Ascending aorta (tissue), 2 donors: ENCODE measurements around the gene TPPP. TPM values are rescaled to one million over a fixed set of nuclear protein-coding genes. Genes with fewer than 3 reads are reported as not detected.

ENCODE experiments used
- DNase-seq, 2 donors: peaks; one replicate each; pipeline ENCODE4 v3.0.0-alpha.2; 2019; ENCODE audit warnings: low spot score in 2 of 2
- H3K27ac ChIP-seq, 2 donors: fragments of 200-600 bp; sonication (generic); one replicate each; pipeline ENCODE4 v1.5.1; 2016 to 2017; ENCODE audit warnings: mild to moderate bottlenecking in 1 of 2
- H3K27me3 ChIP-seq: fragments of 200-600 bp; sonication (generic); one replicate; pipeline ENCODE4 v1.5.1; 2017
- H3K36me3 ChIP-seq, 2 donors: fragments of 200-600 bp; sonication (generic); one replicate each; pipeline ENCODE4 v1.5.1; 2016
- H3K4me1 ChIP-seq, 2 donors: fragments of 200-600 bp; sonication (generic); one replicate each; pipeline ENCODE4 v1.5.1; 2016 to 2017; ENCODE audit warnings: mild to moderate bottlenecking in 1 of 2
- H3K4me3 ChIP-seq, 2 donors: fragments of 200-600 bp; sonication (generic); one replicate each; pipeline ENCODE4 v1.5.1; 2016 to 2017; ENCODE audit warnings: mild to moderate bottlenecking in 1 of 2
- H3K9me3 ChIP-seq, 2 donors: fragments of 200-600 bp; sonication (generic); one replicate each; pipeline ENCODE4 v1.5.1; 2016
- CTCF ChIP-seq, 3 experiments: fragments of 200-600 bp in 2 of 3; fragments of 450-650 bp in 1 of 3; sonication (generic) in 2 of 3; IDR thresholded peaks; one replicate each; pipeline ENCODE4 v1.5.1; 2016 to 2019; ENCODE audit warnings: antibody characterized with exemption in 3 of 3, mild to moderate bottlenecking in 1 of 3, moderate library complexity in 1 of 3
- intact Hi-C: fragments of 100-400 bp; cut with DNase I; formaldehyde crosslinking; loops from one replicate; pipeline ENCODE4 v1.15.1; 2023
- total RNA-seq: library from RNA; depleted of rRNA; stranded (reverse); fragments of >200 nt; gene quantifications from one replicate; pipeline ENCODE4 v1.1.0, GENCODE V29; 2016

Gene TPPP
- total RNA-seq, 1 donor from 2014 or later, result 13.8 TPM

- no peak overlapping the region for H3K4me3 ChIP-seq
- no peaks in the 10 kb centered on the region for H3K4me1 ChIP-seq
- peaks cover 19 to 71% of the 10 kb centered on the region in 2 donors for H3K36me3 ChIP-seq
- no peak for TF ChIP-seq CTCF (IDR thresholded peaks at IDR 0.05)
- H3K27ac ChIP-seq, result no peak overlapping the region
- intact Hi-C loops, result loop anchor here (10.0 kb wide), 1 partner anchor 49 kb away; the partner anchor contains the start of gene CEP72
- peaks cover 0 to 2% of the 10 kb centered on the region in 2 donors for H3K9me3 ChIP-seq
- DNase-seq, result no peak
- H3K27me3 ChIP-seq, result no peaks in the 10 kb centered on the region
Measured at GRCh38 chr5:663436-664342, 29.5 kb downstream of the TPPP start.

GRCh38 chr5:662751-663435, 30.3 kb downstream of the TPPP start:
- H3K27me3 ChIP-seq, result no peaks in the 10 kb centered on the region
- H3K4me1 ChIP-seq, result no peaks in the 10 kb centered on the region
- H3K4me3 ChIP-seq, result no peak overlapping the region
- no peak for TF ChIP-seq CTCF (IDR thresholded peaks at IDR 0.05)
- H3K36me3 ChIP-seq, result peaks cover 22 to 77% of the 10 kb centered on the region in 2 donors
- no peak overlapping the region for H3K27ac ChIP-seq
- intact Hi-C loops, result loop anchor here (10.0 kb wide), 1 partner anchor 48 kb away; the partner anchor contains the start of gene CEP72
- DNase-seq, result no peak
- peaks cover 0 to 8% of the 10 kb centered on the region in 2 donors for H3K9me3 ChIP-seq

- Histone ChIP-seq H3K4me1 (no peaks in the 10 kb centered on the region), H3K36me3 (peaks cover 22 to 84% of the 10 kb centered on the region in 2 donors), H3K27me3 (no peaks in the 10 kb centered on the region), H3K9me3 (peaks cover 0 to 12% of the 10 kb centered on the region in 2 donors), H3K27ac (no peak overlapping the region), H3K4me3 (no peak overlapping the region)
- no peak for TF ChIP-seq CTCF (IDR thresholded peaks at IDR 0.05)
- intact Hi-C loops, result loop anchor here (10.0 kb wide), 1 partner anchor 47 kb away; the partner anchor contains the start of gene CEP72
- no peak for DNase-seq
Measured at GRCh38 chr5:661891-662750, 31.0 kb downstream of the TPPP start.

GRCh38 chr5:660491-661030, 32.6 kb downstream of the TPPP start:
- H3K27ac ChIP-seq, result no peak overlapping the region
- peaks cover 22 to 75% of the 10 kb centered on the region in 2 donors for H3K36me3 ChIP-seq
- no peak for TF ChIP-seq CTCF (IDR thresholded peaks at IDR 0.05)

More at GRCh38 chr5:660491-661030, 32.6 kb downstream of the TPPP start:
- Histone ChIP-seq H3K27me3 (no peaks in the 10 kb centered on the region), H3K4me1 (no peaks in the 10 kb centered on the region), H3K4me3 (no peak overlapping the region), H3K9me3 (peaks cover 0 to 12% of the 10 kb centered on the region in 2 donors)
- intact Hi-C loops, result loop anchor here (10.0 kb wide), 1 partner anchor 46 kb away; the partner anchor contains the start of gene CEP72
- no peak for DNase-seq
